Kidney capillary endothelial cell (primary cell): ENCODE data around the gene SLC7A9.
"Not testable (repeated sequence)": the region's sequence is repeated elsewhere in the genome, so short reads cannot be mapped to it uniquely, and the experiment has no call there.

ENCODE experiments used
- DNase-seq: peaks from one replicate; pipeline ENCODE4 v3.0.0-alpha.2; 2018; ENCODE audit warnings: low spot score

SLC7A9 gene

DNA sequence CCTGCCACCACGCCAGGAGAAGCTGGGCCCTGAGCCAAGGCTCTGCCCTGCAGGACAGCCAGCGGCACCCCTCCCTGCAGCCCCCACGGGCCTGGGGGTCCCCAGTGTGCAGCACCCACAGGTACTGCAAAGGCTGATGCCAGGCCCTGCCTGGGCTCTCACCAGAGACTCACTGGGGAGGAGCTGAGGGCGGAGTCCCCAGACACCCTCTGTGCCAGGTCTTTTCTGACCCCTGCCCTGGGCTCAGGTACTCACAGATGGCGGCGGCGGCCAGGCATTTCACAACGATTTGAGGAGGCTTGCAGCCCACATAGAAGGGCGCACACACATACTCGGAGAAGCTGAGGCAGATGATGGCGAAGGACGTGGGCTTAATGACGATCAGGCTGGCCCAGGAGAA is 5.7 kb downstream of the SLC7A9 start:
- no peak for DNase-seq

GRCh38 chr19:32863301-32863700 is 6.3 kb downstream of the SLC7A9 start:
- no peak for DNase-seq

GRCh38 chr19:32862741-32863140 is 6.8 kb downstream of the SLC7A9 start:
- DNase-seq: no peak

GRCh38 chr19:32862173-32862572 is 7.4 kb downstream of the SLC7A9 start:
- DNase-seq: no peak

DNA sequence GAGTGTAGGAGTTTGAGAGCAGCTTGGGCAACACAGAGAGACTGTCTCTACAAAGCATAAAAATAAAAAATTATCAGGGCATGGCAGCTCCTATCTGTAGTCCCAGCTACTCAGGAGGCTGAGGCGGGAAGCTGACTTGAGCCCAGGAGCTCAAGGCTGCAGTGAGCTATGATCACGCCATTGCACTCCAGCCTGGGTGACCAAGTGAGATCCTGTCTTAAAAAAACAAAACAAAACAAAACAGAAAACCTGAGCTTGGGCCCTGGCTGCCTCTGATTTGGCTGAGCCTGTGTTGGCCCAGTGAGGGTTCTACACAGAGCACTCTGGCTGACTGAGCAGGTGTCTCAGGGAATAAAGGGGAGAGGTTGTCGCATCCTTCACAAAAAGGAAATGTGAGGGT is 8.0 kb downstream of the SLC7A9 start:
- DNase-seq: no peak

DNA sequence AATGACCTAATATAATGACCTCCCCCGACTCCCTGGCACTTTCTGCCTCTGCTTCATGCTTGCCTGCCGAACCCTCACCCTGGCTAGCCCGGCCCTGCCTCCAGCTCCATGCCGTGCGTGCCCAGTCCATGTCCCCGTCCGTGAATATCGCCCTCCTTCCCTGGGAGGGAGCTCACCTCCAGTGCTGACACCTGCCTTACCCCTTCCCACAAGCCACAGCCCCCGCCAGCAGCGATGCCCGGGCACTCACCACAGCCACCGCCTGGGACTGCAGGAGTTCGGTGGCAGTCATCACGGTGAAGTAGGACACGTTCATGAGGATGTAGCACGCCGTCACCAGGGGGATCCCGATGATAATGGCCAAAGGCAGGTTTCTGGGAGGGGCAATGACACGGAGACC is 10.0 kb downstream of the SLC7A9 start:
- no peak for DNase-seq

DNA sequence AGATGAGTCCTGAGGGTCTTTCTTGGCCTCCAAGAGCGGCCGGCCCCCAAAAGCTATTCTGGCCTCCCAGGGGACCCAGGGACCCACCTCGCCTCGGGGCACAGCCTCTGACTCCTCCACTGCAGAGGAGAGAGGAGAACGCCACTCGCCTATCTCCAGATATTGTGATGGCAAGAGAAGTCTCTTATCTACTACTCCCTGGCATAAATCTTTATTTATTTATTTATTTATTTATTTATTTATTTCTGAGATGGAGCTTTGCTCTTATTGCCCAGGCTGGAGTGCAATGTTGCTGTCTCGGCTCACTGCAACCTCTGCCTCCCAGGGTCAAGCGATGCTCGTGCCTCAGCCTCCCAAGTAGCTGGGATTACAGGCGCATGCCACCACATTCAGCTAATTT is 11.0 kb downstream of the SLC7A9 start:
- no peak for DNase-seq

DNA sequence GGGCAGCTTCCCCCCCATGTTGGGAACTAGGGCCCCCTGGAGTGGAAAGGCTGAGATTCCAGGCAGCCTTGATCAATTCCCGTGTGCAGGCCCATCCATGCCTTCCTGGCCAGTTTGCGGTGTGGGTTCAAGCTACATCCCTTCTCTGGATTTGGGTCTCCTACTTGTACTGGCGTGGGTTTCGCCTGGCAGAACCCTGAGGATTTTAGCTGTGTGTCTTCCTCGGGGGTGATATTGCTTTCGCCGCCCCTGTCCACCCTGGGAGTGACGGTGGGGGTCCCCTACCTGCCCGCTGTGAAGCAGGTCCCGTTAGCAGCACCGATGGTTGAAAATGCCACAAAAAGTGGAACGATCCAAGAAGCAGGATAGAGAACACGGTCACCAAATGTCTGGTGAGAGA is 11.4 kb downstream of the SLC7A9 start:
- DNase-seq: no peak

DNA sequence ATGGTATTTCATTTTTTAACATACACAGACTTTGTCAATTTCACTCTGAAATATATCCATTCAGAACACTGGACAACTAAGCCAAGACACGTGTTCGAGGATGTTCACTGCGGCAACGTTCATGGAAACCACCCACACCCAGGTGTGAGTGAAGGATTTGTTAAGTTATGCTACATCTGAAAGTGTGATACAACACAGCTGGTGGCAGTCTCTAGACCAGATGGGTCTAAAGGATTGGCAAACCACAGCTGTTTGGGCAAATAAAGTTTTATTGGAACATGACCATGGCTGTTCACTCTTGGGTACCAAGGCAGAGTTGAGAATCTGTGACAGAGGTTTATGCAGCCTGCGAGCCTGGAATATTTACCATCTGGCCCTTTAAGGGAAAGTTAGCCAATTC is 12.0 kb downstream of the SLC7A9 start:
- no peak for DNase-seq

DNA sequence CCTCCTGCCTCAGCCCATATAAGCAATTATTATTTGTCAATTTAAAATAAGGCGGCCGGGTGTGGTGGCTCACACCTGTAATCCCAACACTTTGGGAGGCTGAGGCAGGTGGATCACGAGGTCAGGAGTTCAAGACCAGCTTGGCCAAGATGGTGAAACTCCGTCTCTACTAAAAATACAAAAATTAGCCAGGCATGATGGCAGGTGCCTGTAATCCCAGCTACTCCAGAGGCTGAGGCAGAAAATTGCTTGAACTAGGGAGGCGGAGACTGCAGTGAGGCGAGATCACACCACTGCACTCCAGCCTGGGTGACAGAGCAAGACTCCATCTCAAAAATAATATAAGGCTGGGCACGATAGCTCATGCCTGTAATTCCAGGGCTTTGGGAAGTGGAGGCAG is 12.7 kb downstream of the SLC7A9 start:
- DNase-seq: not testable (repeated sequence)

DNA sequence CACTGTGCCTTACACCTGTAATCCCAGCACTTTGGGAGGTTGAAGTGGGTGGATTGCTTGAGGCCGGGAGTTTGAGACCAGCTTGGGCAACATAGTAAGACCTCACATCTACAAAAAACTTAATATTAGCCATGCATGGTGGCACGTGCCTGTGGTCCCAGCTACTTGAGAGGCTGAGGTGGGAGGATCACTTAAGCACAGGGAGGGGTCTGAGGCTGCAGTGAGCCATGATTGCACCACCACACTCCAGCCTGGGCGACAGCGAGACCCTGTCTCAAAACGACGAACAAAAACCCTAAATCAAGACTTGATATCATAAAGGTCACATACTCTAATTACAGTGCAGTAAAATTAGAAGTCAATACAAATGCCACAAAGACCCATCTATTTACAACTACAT is 17.4 kb downstream of the SLC7A9 start:
- no peak for DNase-seq

DNA sequence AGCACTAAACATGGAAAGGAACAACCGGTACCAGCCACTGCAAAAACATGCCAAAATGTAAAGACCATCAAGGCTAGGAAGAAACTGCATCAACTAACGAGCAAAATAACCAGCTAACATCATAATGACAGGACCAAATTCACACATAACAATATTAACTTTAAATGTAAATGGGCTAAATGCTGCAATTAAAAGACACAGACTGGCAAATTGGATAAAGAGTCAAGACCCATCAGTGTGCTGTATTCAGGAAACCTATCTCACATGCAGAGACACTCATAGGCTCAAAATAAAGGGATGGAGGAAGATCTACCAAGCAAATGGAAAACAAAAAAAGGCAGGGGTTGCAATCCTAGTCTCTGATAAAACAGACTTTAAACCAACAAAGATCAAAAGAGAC is 21.5 kb downstream of the SLC7A9 start:
- DNase-seq: not testable (repeated sequence)

DNA sequence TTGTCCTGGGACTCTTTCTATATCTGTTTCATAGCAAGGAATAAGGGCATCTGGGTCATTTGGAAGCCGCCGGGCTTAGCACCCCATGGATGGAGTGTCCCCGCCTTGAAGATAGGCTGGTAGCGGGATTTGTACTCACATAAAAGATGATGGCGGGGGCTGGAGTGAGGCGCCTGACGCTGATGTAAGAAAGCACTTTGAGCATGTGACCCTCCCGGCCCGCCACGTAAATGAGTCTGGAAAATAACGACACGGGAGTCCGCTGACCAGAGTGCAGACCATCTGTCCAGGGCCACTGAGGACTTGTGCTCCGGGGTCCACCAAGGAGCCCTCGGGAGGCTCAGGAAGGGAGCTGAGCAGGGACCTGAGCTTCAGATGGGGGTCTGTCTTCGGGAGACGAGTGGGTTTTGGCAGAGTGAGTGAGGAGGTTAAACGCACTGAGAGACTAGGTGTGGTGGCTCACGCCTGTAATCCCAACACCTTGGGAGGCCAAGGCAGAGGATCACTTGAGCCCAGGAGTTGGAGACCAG is 25.8 kb downstream of the SLC7A9 start:
- no peak for DNase-seq

GRCh38 chr19:32842061-32842460 is 27.5 kb downstream of the SLC7A9 start:
- DNase-seq: no peak

DNA sequence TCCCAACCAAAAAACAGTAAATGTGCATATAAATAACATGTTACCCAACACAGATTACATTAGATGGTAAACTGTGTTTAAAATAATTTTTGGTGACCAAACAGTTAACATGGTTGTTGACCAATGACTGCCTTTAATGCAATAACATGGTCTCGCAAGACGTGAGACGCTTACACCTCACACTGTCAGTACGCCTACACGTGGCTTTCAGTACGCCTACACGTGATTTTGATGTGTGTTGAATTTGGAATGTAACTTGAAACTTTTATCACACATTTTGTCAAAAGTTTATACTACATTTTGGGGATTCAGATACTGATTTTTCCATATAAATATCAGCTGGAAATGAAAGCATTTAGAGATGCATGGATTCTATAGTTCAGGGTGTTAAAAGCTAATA is 32.0 kb downstream of the SLC7A9 start:
- no peak for DNase-seq

- DNase-seq: not testable (repeated sequence)
Measured at GRCh38 chr19:32833388-32833787, 36.2 kb downstream of the SLC7A9 start.

- not testable (repeated sequence) for DNase-seq
Measured at GRCh38 chr19:32832825-32833224, 36.7 kb downstream of the SLC7A9 start.

DNA sequence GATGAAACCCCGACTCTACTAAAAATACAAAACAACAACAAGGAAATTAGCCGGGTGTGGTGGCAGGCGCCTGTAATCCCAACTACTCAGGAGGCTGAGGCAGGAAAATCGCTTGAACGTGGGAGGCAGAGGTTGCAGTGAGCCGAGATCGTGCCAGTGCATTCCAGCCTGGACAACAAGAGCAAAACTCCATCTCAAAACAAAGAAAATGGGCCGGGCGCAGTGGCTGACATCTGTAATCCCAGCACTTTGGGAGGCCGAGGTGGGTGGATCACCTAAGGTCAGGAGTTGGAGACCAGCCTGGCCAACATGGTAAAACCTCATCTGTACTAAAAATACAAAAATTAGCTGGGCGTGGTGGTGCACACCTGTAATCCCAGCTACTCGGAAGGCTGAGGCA is 37.5 kb downstream of the SLC7A9 start:
- not testable (repeated sequence) for DNase-seq

DNA sequence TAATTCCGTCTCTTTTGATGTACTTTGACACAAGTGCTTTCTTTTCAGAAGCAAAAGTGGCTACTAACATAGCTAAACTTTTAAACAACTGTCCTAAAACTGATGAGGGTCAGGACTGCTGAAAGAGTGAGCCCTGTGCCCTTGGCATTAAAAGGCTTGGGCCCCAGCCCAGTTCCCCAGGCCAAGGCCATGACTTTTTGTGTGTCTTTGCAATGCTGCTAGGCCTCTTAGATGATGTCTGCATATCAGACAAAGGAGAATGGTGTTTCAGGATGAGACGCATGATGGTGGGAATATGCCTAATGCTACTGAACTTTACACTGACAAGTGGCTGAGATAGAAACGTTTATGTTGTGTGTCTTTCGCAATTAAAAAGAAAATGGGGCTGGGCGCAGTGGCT is 38.0 kb downstream of the SLC7A9 start:
- no peak for DNase-seq

GRCh38 chr19:32830231-32831014 is 39.1 kb downstream of the SLC7A9 start:
- DNase-seq: no peak

- DNase-seq: no peak
Measured at GRCh38 chr19:32829345-32829896, 40.1 kb downstream of the SLC7A9 start.

GRCh38 chr19:32828643-32829344 is 40.8 kb downstream of the SLC7A9 start:
- no peak for DNase-seq

- no peak for DNase-seq
Measured at GRCh38 chr19:32828139-32828538, 41.4 kb downstream of the SLC7A9 start.
